ENCODE results near the gene GRK3.

- TF ChIP-seq POLR2AphosphoS5 (IDR thresholded peaks at IDR 0.05): no peak
- TF ChIP-seq, protein P1, sequence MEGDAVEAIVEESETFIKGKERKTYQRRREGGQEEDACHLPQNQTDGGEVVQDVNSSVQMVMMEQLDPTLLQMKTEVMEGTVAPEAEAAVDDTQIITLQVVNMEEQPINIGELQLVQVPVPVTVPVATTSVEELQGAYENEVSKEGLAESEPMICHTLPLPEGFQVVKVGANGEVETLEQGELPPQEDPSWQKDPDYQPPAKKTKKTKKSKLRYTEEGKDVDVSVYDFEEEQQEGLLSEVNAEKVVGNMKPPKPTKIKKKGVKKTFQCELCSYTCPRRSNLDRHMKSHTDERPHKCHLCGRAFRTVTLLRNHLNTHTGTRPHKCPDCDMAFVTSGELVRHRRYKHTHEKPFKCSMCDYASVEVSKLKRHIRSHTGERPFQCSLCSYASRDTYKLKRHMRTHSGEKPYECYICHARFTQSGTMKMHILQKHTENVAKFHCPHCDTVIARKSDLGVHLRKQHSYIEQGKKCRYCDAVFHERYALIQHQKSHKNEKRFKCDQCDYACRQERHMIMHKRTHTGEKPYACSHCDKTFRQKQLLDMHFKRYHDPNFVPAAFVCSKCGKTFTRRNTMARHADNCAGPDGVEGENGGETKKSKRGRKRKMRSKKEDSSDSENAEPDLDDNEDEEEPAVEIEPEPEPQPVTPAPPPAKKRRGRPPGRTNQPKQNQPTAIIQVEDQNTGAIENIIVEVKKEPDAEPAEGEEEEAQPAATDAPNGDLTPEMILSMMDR (IDR thresholded peaks at IDR 0.05): no peak
Measured at GRCh38 chr22:25645964-25646363, 81.5 kb downstream of the GRK3 start.
